Muscle layer of duodenum (tissue), 2 donors: Measurements from ENCODE around the gene LRRC56.
"Not testable (repeated sequence)": the region's sequence is repeated elsewhere in the genome, so short reads cannot be mapped to it uniquely, and the experiment has no call there.

Experiments
- H3K27ac ChIP-seq: one replicate; pipeline ENCODE4 v1.7.0; 2013; ENCODE audit warnings: mild to moderate bottlenecking, low read length
- H3K27me3 ChIP-seq: one replicate; pipeline ENCODE4 v1.7.0; 2013; ENCODE audit warnings: low read depth, mild to moderate bottlenecking, control low read depth, low read length
- H3K36me3 ChIP-seq, 2 donors: one replicate each; pipeline ENCODE4 v1.7.0; 2013; ENCODE audit warnings: low read length in 2 of 2, control low read depth in 1 of 2, mild to moderate bottlenecking in 1 of 2; ENCODE audit not compliant: insufficient read depth in 2 of 2, control insufficient read depth in 1 of 2
- H3K4me1 ChIP-seq, 2 donors: one replicate each; pipeline ENCODE4 v1.7.0; 2013; ENCODE audit warnings: low read length in 2 of 2, mild to moderate bottlenecking in 2 of 2, control low read depth in 1 of 2, moderate library complexity in 1 of 2; ENCODE audit not compliant: insufficient read depth in 2 of 2, control insufficient read depth in 1 of 2
- H3K4me3 ChIP-seq, 2 donors: one replicate each; pipeline ENCODE4 v1.7.0; 2013; ENCODE audit warnings: low read length in 2 of 2, low read depth in 1 of 2, mild to moderate bottlenecking in 1 of 2
- H3K9me3 ChIP-seq, 2 donors: one replicate each; pipeline ENCODE4 v1.7.0; 2013; ENCODE audit warnings: low read length in 2 of 2, control low read depth in 1 of 2, mild to moderate bottlenecking in 1 of 2; ENCODE audit not compliant: control insufficient read depth in 1 of 2
- donor health status: healthy.

LRRC56 gene

DNA sequence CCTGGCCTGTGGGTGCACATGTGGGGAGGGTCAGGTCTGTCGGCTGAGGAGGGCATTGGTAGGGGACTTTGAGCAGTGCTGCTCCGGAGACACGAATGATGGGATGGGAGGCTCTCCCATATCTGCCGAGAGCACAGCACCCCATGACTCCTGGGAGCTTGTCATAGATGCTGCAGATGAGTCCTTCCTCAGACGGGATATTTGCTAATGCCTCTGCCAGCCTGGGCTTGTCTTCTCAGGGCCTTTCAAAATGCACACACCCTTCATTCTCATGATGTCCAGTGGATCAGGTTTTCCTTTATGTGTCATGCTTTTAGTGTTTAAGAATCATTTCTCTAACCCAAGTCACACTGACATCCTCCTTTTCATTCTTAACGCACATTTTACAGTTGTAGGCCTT, 22.2 kb upstream of the LRRC56 start:
- Histone ChIP-seq H3K4me1 (no peaks in the 10 kb centered on the region), H3K36me3 (peaks cover 0 to under 1% of the 10 kb centered on the region in 2 donors), H3K9me3 (no peaks in the 10 kb centered on the region), H3K4me3 (no peak overlapping the region), H3K27me3 (no peaks in the 10 kb centered on the region), H3K27ac (no peak overlapping the region)

GRCh38 chr11:516400-516799, 20.9 kb upstream of the LRRC56 start:
- H3K27ac ChIP-seq, result no peak overlapping the region
- no peaks in the 10 kb centered on the region for H3K9me3 ChIP-seq
- H3K27me3 ChIP-seq, result no peaks in the 10 kb centered on the region
- no peak overlapping the region for H3K4me3 ChIP-seq
- H3K4me1 ChIP-seq, result no peaks in the 10 kb centered on the region
- no peaks in the 10 kb centered on the region for H3K36me3 ChIP-seq

DNA sequence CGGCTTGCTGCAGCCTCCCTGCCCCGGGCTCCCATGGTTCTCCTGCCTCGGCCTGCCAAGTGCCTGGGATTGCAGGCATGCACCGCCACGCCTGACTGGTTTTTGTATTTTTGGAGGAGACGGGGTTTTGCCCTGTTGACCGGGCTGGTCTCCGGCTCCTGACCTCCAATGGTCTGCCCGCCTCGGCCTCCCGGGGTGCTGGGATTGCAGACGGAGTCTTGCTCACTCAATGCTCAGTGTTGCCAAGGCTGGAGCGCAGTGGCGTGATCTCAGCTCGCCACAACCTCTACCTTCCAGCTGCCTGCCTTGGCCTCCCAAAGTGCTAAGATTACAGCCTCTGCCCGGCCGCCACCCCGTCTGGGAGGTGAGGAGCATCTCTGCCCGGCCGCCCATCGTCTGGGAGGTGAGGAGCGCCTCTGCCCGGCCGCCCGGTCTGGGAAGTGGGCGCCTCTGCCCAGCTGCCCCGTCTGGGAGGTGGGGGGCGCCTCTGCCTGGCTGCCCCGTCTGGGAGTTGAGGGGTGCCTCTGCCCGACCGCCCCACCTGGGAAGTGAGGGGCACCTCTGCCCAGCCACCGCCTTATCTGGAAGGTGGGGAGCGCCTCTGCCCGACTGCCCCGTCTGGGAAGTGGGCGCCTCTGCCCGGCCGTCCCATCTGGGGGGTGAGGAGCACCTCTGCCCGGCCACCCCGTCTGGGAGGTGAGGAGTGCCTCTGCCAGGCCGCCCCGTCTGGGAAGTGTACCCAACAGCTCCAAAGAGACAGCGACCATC, 20.2 kb upstream of the LRRC56 start:
- not testable (repeated sequence) for H3K4me3 ChIP-seq, H3K27me3 ChIP-seq, H3K36me3 ChIP-seq, H3K9me3 ChIP-seq, H3K4me1 ChIP-seq, H3K27ac ChIP-seq

DNA sequence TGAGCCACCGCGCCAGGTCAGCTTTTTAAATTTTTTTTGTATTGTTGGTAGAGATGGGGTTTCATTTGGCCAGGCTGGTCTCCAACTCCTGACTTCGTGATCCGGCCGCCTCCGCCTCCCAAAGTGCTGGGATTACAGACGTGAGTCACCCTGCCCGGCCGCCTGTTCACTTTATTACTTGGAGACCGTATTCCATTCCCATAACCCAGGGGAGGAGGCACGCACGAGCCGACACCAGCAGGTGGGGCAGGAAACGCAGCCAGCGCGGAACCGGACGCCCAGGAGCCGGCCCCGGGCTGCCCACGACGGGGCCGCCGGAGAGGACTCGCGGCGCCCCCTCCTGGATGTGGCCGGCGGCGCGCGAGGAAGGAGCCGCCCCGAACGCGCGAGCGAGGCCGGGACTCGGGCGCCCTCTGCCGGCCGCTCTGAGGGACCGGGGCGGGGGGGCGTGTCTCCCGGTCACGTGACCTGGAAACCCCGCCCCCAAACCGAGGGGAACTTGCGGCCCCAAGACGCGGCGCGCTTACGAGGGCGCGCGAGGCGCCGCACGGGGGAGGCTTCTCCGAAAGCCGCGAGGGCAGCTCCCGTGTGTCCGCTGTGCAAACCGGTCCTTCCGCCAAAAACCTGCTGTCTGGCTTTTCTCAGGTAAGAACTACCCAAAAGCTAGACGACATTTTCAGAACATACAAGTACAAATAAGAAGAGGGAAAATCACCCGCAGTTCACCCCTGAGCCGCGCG, 18.7 kb upstream of the LRRC56 start:
- Histone ChIP-seq H3K27me3 (no peaks in the 10 kb centered on the region), H3K36me3 (no peaks in the 10 kb centered on the region), H3K4me1 (no peaks in the 10 kb centered on the region), H3K4me3 (peak overlapping the region; percentile 28 to 30), H3K27ac (no peak overlapping the region), H3K9me3 (no peaks in the 10 kb centered on the region)

DNA sequence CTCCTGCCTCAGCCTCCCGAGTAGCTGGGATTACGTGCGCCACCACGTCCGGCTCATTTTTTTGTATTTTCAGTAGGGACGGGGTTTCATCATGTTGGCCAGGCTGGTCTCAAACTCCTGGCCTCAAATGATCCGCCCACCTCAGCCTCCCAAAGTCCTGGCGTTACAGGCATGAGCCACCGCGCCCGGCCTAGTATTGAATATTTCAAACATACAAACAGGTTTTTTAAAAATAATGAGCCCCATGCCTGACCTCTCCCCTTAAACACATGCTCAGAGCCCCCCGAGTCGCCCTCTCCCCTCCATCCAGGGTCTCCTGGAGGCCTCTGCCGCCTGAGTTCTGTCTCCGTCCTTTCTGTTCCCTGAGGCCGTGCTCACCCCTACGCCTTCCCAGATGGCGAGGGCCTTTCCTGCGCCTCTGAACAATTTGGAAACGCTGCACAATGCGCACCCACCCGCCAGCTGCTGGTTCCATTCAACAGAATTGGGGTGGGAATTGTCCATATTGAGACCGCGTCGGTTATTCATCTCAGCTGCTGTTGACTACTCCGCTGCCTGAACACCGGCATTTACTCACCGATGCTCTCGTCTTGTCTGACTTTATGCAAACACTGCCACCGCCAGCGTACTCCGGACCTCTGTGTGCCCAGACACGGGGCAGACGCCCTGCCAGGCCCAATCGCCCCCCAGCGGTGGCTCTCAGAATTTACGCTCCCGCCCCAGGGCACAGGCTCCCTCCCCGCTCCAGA, 16.7 kb upstream of the LRRC56 start:
- H3K36me3 ChIP-seq, result no peaks in the 10 kb centered on the region

GRCh38 chr11:521177-521688, 16.1 kb upstream of the LRRC56 start:
- Histone ChIP-seq H3K9me3 (no peaks in the 10 kb centered on the region), H3K36me3 (no peaks in the 10 kb centered on the region), H3K27me3 (no peaks in the 10 kb centered on the region), H3K4me3 (no peak overlapping the region), H3K27ac (no peak overlapping the region), H3K4me1 (no peaks in the 10 kb centered on the region)

More for the DNA sequence above, 16.7 kb upstream of the LRRC56 start:
- Histone ChIP-seq H3K27me3 (no peaks in the 10 kb centered on the region), H3K9me3 (no peaks in the 10 kb centered on the region), H3K4me3 (no peak overlapping the region), H3K27ac (no peak overlapping the region), H3K4me1 (no peaks in the 10 kb centered on the region)

DNA sequence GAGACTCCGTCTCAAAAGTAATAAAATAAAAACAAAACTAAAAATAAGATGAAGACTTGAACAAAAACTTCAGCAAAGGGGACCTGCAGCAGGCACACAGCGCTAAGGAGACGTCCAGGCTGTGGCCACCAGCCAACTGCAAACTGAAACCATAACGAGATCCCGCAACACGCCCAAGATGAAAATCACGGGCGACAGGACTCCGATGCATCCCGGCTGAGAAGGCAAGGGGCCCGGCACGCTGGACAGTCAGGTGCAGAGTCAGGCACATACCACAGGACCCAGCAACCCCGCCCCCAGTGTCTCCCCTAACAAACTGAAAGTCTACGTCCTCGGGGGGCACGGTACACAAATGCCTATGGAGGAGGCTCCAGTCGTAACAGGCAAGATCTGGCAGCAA, 11.1 kb upstream of the LRRC56 start:
- H3K4me1 ChIP-seq, result no peaks in the 10 kb centered on the region
- H3K36me3 ChIP-seq, result peaks cover 0 to 4% of the 10 kb centered on the region in 2 donors

DNA sequence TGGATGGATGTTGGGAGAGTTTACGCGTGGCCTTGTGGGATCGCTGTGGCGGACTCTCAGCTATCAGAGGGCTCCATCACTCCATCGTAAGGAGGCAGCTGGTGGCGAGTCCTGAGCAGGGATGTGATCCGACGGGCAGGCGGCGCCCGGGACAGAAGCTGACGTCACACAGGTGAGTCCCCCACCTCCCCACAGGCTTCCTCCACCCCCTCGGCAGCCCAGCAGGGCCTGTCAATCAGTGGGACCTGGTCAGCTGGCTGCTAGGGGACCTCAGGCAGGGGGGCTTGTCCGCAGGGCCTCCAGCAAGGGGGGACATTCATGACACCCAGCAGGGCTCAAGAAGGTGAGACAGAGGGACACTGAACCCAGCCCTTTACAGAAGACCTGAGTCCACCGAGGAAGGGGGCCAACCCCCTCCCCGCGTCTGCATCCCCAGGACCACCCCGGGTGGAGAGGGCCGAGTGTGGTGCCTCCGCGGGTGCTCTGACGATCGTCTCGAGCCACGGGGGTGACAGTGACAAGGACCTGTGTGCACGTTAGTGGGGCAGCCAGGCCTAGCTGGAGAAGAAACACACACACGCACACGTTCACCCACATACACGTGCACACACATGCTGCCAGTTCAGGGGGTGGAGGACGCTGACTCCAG, 9.0 kb upstream of the LRRC56 start:
- H3K4me1 ChIP-seq, result no peaks in the 10 kb centered on the region
- no peaks in the 10 kb centered on the region for H3K27me3 ChIP-seq
- no peak overlapping the region for H3K4me3 ChIP-seq
- H3K9me3 ChIP-seq, result no peaks in the 10 kb centered on the region
- no peak overlapping the region for H3K27ac ChIP-seq
- peaks cover 0 to 24% of the 10 kb centered on the region in 2 donors for H3K36me3 ChIP-seq

More for the DNA sequence above, 11.1 kb upstream of the LRRC56 start:
- Histone ChIP-seq H3K4me3 (no peak overlapping the region), H3K9me3 (no peaks in the 10 kb centered on the region), H3K27ac (no peak overlapping the region), H3K27me3 (no peaks in the 10 kb centered on the region)

GRCh38 chr11:528815-529727, 8.3 kb upstream of the LRRC56 start:
- H3K27me3 ChIP-seq, result no peaks in the 10 kb centered on the region
- H3K4me1 ChIP-seq, result peaks cover 0 to 4% of the 10 kb centered on the region in 2 donors
- H3K27ac ChIP-seq, result no peak overlapping the region
- no peak overlapping the region for H3K4me3 ChIP-seq
- H3K36me3 ChIP-seq, result peaks cover 0 to 27% of the 10 kb centered on the region in 2 donors
- H3K9me3 ChIP-seq, result no peaks in the 10 kb centered on the region

DNA sequence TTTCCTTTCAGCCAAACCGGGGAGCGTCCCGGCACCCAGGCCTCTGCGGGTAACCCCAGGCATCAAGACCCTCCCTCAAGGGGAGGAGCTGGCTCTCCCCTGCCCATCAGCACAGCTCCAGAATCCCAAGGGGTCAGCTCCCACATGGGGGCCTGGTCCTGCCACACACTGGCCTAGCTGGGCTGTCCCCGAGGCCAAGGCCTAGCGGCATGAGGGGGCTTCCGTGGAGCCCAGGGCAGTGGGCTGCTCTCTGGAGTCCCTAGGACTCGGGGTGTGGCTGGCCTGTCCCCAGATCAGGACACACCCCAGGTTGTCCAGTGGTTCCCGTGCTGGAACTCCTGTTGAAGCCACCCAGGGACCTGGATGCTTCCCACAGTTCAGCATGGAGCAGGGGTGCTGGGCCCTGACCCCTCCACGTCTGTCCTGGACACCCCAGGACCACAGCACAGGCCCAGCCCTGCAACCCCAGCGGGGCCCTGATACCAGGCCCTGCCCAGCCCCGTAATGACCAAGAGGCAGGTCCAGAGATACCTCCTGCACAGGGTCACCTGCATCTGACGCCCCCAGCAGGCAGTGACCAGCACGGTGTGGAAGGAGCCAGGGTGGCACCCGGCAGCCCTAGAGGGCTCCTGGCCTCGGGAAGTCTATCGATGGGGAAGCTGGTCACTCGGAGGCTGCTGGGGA, 7.5 kb upstream of the LRRC56 start:
- Histone ChIP-seq H3K27me3 (no peaks in the 10 kb centered on the region), H3K4me3 (no peak overlapping the region), H3K4me1 (peaks cover 0 to 12% of the 10 kb centered on the region in 2 donors), H3K27ac (no peak overlapping the region), H3K9me3 (no peaks in the 10 kb centered on the region), H3K36me3 (peaks cover 0 to 27% of the 10 kb centered on the region in 2 donors)
